Astrocyte (in vitro differentiated cells and primary cell): ENCODE measurements around the gene IDH1.

Source experiments
- CTCF ChIP-seq: IDR thresholded peaks from 2 replicates; pipeline ENCODE4 v1.5.1; 2011; ENCODE audit warnings: low read depth, mild to moderate bottlenecking, inconsistent platforms, low read length, moderate library complexity; ENCODE audit not compliant: insufficient read depth
- EZH2 ChIP-seq: IDR thresholded peaks from 2 replicates; pipeline ENCODE4 v1.6.1; 2012; ENCODE audit warnings: mild to moderate bottlenecking, low read length, inconsistent platforms; ENCODE audit not compliant: insufficient read depth

GRCh38 chr2:208266936-208267335, 12.1 kb upstream of the IDH1 start:
- no peak for TF ChIP-seq CTCF
- no peak for TF ChIP-seq EZH2
